ENCODE measurements around the gene BRINP3.
"Not testable (repeated sequence)": the region's sequence is repeated elsewhere in the genome, so short reads cannot be mapped to it uniquely, and the experiment has no call there.

Gene BRINP3

GRCh38 chr1:190176776-190177175 is 300.9 kb downstream of the BRINP3 start:
- DNase-seq = no peak

- no peak for DNase-seq
Measured at GRCh38 chr1:190175320-190175719, 302.3 kb downstream of the BRINP3 start.

- no peak for DNase-seq
Measured at GRCh38 chr1:190172651-190173430, 304.8 kb downstream of the BRINP3 start.

- DNase-seq = no peak
Measured at GRCh38 chr1:190170321-190170720, 307.3 kb downstream of the BRINP3 start.

- DNase-seq = no peak
Measured at GRCh38 chr1:190169311-190170067, 308.2 kb downstream of the BRINP3 start.

GRCh38 chr1:190168893-190169280 is 308.8 kb downstream of the BRINP3 start:
- no peak for DNase-seq

- DNase-seq = no peak
Measured at GRCh38 chr1:190168116-190168892, 309.4 kb downstream of the BRINP3 start.

GRCh38 chr1:190159146-190159545 is 318.5 kb downstream of the BRINP3 start:
- DNase-seq = no peak

- no peak for DNase-seq
Measured at GRCh38 chr1:190154744-190155143, 322.9 kb downstream of the BRINP3 start.

GRCh38 chr1:190147616-190148015 is 330.0 kb downstream of the BRINP3 start:
- no peak for DNase-seq

- no peak for DNase-seq
Measured at GRCh38 chr1:190144650-190145049, 333.0 kb downstream of the BRINP3 start.

GRCh38 chr1:190140644-190141043 is 337.0 kb downstream of the BRINP3 start:
- DNase-seq = no peak

- DNase-seq = no peak
Measured at GRCh38 chr1:190138702-190139101, 339.0 kb downstream of the BRINP3 start.

- DNase-seq = no peak
Measured at GRCh38 chr1:190138266-190138665, 339.4 kb downstream of the BRINP3 start.

GRCh38 chr1:190129366-190129765 is 348.3 kb downstream of the BRINP3 start:
- DNase-seq = no peak

GRCh38 chr1:190126728-190127127 is 350.9 kb downstream of the BRINP3 start:
- DNase-seq = no peak

- DNase-seq = no peak
Measured at GRCh38 chr1:190124068-190124467, 353.6 kb downstream of the BRINP3 start.

- DNase-seq = not testable (repeated sequence)
Measured at GRCh38 chr1:190120564-190120963, 357.1 kb downstream of the BRINP3 start.

- DNase-seq = no peak
Measured at GRCh38 chr1:190119683-190120082, 358.0 kb downstream of the BRINP3 start.

- no peak for DNase-seq
Measured at GRCh38 chr1:190116921-190117320, 360.7 kb downstream of the BRINP3 start.

GRCh38 chr1:190104961-190105360 is 372.7 kb downstream of the BRINP3 start:
- DNase-seq = no peak

GRCh38 chr1:190102757-190103326 is 374.8 kb downstream of the BRINP3 start:
- no peak for DNase-seq

GRCh38 chr1:190101756-190102155 is 375.9 kb downstream of the BRINP3 start:
- no peak for DNase-seq

Data from NCI-H2029 (cell line).